HPDE6-E6E7 (cell line): ENCODE results near the gene BBS1.

ENCODE experiments used
- DNase-seq: peaks from one replicate; pipeline ENCODE4 v3.0.0; 2011; ENCODE audit warnings: missing footprints; ENCODE audit errors: extremely low spot score

The BBS1 gene

GRCh38 chr11:66549696-66550095, 39.3 kb downstream of the BBS1 start:
- DNase-seq: no peak

- no peak for DNase-seq
These were observed 40.5 kb downstream of the BBS1 start for GRCh38 chr11:66550887-66551286.

- no peak for DNase-seq
These were observed 44.2 kb downstream of the BBS1 start for GRCh38 chr11:66554602-66555001.

GRCh38 chr11:66555416-66555815, 45.0 kb downstream of the BBS1 start:
- DNase-seq: no peak

- DNase-seq: no peak
These were observed 45.7 kb downstream of the BBS1 start for GRCh38 chr11:66556086-66556485.

- DNase-seq: no peak
These were observed 47.4 kb downstream of the BBS1 start for GRCh38 chr11:66557733-66558326.

- DNase-seq: no peak
These were observed 48.9 kb downstream of the BBS1 start for GRCh38 chr11:66559142-66559865.

- no peak for DNase-seq
These were observed 49.6 kb downstream of the BBS1 start for GRCh38 chr11:66559866-66560676.

GRCh38 chr11:66561178-66561974, 50.9 kb downstream of the BBS1 start:
- DNase-seq: no peak

GRCh38 chr11:66561975-66562248, 51.5 kb downstream of the BBS1 start:
- no peak for DNase-seq

- DNase-seq: no peak
These were observed 51.8 kb downstream of the BBS1 start for GRCh38 chr11:66562275-66562674.

- DNase-seq: no peak
These were observed 52.6 kb downstream of the BBS1 start for GRCh38 chr11:66562907-66563583.

GRCh38 chr11:66563832-66564231, 53.4 kb downstream of the BBS1 start:
- no peak for DNase-seq

GRCh38 chr11:66564538-66564937, 54.1 kb downstream of the BBS1 start:
- DNase-seq: no peak

GRCh38 chr11:66564984-66565383, 54.5 kb downstream of the BBS1 start:
- no peak for DNase-seq

- no peak for DNase-seq
These were observed 55.8 kb downstream of the BBS1 start for GRCh38 chr11:66566221-66566620.

GRCh38 chr11:66567787-66568123, 57.3 kb downstream of the BBS1 start:
- no peak for DNase-seq

- peak; percentile 98 for DNase-seq
These were observed 57.9 kb downstream of the BBS1 start, which contains the start of gene CTSF for GRCh38 chr11:66568124-66568916. CTSF (minus strand) TSS chr11:66568606; CDS start chr11:66568486, 120 bp downstream.

GRCh38 chr11:66569076-66569475, 58.6 kb downstream of the BBS1 start:
- DNase-seq: no peak

GRCh38 chr11:66570079-66570849, 59.8 kb downstream of the BBS1 start:
- DNase-seq: no peak
